HCT116 (cell line): ENCODE measurements around the gene LYSMD3.

Source experiments
- ELF1 ChIP-seq: IDR thresholded peaks from 2 replicates; pipeline ENCODE4 v1.6.1; 2012; ENCODE audit warnings: low read depth, borderline replicate concordance
- FOSL1 ChIP-seq: IDR thresholded peaks from 2 replicates; pipeline ENCODE4 v1.6.1; 2012; ENCODE audit warnings: low read depth
- MAX ChIP-seq: IDR thresholded peaks from 2 replicates; pipeline ENCODE4 v1.6.1; 2012
- POLR2A ChIP-seq: IDR thresholded peaks from 2 replicates; pipeline ENCODE4 v1.7.0; 2011; ENCODE audit warnings: borderline replicate concordance; ENCODE audit not compliant: insufficient read depth, insufficient read length; ENCODE audit errors: extremely low read depth
- POLR2AphosphoS5 ChIP-seq: IDR thresholded peaks from 2 replicates; pipeline ENCODE4 v1.6.1; 2011; ENCODE audit warnings: mild to moderate bottlenecking, low read depth, low read length, moderate library complexity
- RAD21 ChIP-seq: IDR thresholded peaks from 2 replicates; pipeline ENCODE4 v1.6.1; 2012; ENCODE audit warnings: low read depth, mild to moderate bottlenecking
- REST ChIP-seq: IDR thresholded peaks from 2 replicates; pipeline ENCODE4 v1.6.1; 2012; ENCODE audit warnings: low read depth
- SIN3A ChIP-seq: IDR thresholded peaks from 2 replicates; pipeline ENCODE4 v1.6.1; 2012; ENCODE audit warnings: low read depth
- TF ChIP-seq, protein P1 (sequence below), 3 experiments: fragments of 200-600 bp in 1 of 3; sonication (generic) in 1 of 3; IDR thresholded peaks in 2 of 3; conservative IDR thresholded peaks in 1 of 3; 2 replicates each; pipeline ENCODE4 v1.5.1; 2012 to 2017; ENCODE audit warnings: low read depth in 2 of 3, low read length in 2 of 3, antibody characterized with exemption in 1 of 3, borderline replicate concordance in 1 of 3, control low read depth in 1 of 3, mild to moderate bottlenecking in 1 of 3, mixed read lengths in 1 of 3, mixed run types in 1 of 3, moderate library complexity in 1 of 3; ENCODE audit not compliant: insufficient read depth in 1 of 3

DNA sequence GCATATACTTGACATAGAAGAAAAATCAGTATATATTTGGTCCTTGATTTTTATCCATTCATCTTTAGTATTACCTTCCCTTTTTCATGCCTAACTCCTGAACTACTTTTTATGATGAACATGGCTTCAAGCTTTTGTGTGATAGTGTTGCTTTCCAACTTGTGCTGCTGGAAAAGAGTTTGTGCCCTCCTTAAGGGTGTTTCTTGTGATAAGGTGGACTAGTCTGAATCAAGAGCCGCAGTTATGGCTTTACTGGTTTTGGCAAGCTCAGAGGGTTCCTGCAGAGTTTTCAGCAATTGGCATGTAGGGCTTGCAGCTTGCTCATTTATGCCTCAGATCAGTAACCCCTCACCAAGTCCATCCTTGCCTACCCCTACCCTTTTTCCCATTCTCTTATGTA is 34.2 kb downstream of the LYSMD3 start:
- TF ChIP-seq, protein P1, sequence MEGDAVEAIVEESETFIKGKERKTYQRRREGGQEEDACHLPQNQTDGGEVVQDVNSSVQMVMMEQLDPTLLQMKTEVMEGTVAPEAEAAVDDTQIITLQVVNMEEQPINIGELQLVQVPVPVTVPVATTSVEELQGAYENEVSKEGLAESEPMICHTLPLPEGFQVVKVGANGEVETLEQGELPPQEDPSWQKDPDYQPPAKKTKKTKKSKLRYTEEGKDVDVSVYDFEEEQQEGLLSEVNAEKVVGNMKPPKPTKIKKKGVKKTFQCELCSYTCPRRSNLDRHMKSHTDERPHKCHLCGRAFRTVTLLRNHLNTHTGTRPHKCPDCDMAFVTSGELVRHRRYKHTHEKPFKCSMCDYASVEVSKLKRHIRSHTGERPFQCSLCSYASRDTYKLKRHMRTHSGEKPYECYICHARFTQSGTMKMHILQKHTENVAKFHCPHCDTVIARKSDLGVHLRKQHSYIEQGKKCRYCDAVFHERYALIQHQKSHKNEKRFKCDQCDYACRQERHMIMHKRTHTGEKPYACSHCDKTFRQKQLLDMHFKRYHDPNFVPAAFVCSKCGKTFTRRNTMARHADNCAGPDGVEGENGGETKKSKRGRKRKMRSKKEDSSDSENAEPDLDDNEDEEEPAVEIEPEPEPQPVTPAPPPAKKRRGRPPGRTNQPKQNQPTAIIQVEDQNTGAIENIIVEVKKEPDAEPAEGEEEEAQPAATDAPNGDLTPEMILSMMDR (IDR thresholded peaks at IDR 0.05 in 2 of 3, conservative IDR thresholded peaks at IDR 0.05 in 1 of 3; ENCODE audit: borderline replicate concordance in 1 of 3, insufficient read depth in 1 of 3, low read depth in 2 of 3, low read length in 2 of 3) = no peak
- no peak for TF ChIP-seq SIN3A
- TF ChIP-seq POLR2A = no peak
- no peak for TF ChIP-seq REST
- TF ChIP-seq RAD21 = no peak
- no peak for TF ChIP-seq POLR2AphosphoS5
- no peak for TF ChIP-seq ELF1
- TF ChIP-seq FOSL1 = no peak
- TF ChIP-seq MAX = no peak
